ENCODE data around the gene GPR135.

GPR135 gene, protein sequence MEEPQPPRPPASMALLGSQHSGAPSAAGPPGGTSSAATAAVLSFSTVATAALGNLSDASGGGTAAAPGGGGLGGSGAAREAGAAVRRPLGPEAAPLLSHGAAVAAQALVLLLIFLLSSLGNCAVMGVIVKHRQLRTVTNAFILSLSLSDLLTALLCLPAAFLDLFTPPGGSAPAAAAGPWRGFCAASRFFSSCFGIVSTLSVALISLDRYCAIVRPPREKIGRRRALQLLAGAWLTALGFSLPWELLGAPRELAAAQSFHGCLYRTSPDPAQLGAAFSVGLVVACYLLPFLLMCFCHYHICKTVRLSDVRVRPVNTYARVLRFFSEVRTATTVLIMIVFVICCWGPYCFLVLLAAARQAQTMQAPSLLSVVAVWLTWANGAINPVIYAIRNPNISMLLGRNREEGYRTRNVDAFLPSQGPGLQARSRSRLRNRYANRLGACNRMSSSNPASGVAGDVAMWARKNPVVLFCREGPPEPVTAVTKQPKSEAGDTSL

DNA sequence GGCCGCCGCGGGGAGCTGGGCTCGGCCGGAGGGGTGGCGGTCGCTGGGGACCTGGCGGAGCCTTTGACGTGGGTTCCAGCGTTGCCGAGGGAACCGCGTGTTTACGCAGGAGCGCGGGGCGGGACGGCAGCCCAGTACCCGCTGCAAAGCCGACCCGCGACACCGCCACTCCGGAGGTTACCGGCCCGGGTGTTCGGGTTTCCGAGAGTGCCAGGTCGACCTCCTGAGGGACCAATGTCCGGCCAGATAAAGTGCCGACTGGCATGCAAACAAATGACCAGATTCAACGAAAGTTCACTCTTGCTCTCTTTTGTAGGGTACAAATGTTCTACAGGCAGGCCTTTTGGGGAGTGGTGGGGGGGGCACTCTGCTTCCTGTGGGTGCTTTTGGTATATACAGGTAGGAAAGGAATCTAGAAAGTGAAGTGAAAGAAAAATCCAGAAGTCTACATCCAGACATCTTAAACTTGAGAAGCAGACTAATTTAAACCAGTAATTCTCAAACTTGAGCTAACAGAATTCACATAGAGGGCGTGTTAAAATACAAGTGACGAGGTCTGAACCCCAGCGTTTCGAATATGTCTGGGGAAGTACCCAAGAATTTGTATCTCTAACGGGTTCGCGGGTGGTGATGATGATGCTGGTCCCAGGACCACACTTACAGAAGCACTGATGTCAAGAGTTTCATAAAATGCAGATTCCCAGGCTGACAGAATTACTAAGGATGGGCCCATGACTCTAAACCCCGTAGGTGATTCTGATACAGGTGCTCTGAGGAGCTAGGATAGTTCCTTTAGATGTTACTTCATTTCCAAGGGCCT, at the start of gene GPR135:
Gene GPR135 (minus strand): TSS at position 65 of the 820 bp plus-strand sequence. CDS start 154 bp downstream, outside the sequence.
- peak in 1 of 2 experiments; percentile 52 for DNase-seq

GRCh38 chr14:59511916-59512575, 46.9 kb upstream of the GPR135 start:
- DNase-seq = peak in 1 of 2 experiments; percentile 45

- no peak for DNase-seq
Measured at GRCh38 chr14:59510966-59511365, 45.8 kb upstream of the GPR135 start.

- no peak for DNase-seq
Measured at GRCh38 chr14:59510001-59510400, 44.8 kb upstream of the GPR135 start.

DNA sequence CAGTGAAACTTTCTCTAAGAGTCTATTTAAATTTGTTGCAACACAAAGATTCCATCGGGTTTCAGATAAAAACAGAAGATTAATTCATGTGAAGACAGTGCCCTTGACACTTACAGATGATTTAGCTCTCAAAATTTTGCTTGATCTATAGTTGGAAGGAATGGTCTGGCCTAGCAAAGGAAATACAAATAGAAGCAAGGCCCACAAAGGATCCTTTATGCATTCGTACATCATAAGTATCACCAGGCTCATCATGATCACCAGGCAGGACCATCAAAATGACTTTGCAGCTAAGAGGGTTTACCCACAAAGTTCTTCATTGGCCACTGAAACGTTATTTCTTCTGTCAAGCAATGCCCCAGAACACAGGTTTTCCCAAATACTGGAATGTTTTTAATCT, 43.9 kb upstream of the GPR135 start:
- DNase-seq = no peak

- no peak for DNase-seq
Measured at GRCh38 chr14:59507752-59508103, 42.5 kb upstream of the GPR135 start.

- peak; percentile 65 to 75 for DNase-seq
Measured at GRCh38 chr14:59507063-59507751, 42.0 kb upstream of the GPR135 start.

DNA sequence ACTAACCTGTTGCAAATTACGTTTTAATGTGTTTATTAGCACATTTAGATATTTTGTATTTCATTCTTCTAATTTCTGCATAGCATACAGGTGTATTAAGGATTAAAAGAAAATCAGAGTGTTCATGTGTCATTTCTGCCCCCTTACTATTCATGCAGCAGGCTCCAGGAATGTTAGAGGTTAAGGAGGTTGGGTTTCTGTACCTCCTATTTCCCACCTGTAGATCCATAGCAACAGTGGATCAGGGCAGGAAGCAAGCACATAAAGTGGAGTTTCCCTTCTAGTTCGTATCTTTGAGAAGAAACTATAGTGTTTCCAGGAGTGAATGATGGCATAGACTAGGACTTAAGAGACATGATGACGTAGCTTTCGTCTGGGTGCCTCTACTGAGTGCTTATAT, 38.1 kb upstream of the GPR135 start:
- DNase-seq = no peak

- DNase-seq = no peak
Measured at GRCh38 chr14:59500732-59501131, 35.6 kb upstream of the GPR135 start.

GRCh38 chr14:59492384-59492783, 27.2 kb upstream of the GPR135 start:
- DNase-seq = no peak

- DNase-seq = no peak
Measured at GRCh38 chr14:59490756-59491155, 25.6 kb upstream of the GPR135 start.

GRCh38 chr14:59484639-59485175, 19.5 kb upstream of the GPR135 start:
- no peak for DNase-seq

DNA sequence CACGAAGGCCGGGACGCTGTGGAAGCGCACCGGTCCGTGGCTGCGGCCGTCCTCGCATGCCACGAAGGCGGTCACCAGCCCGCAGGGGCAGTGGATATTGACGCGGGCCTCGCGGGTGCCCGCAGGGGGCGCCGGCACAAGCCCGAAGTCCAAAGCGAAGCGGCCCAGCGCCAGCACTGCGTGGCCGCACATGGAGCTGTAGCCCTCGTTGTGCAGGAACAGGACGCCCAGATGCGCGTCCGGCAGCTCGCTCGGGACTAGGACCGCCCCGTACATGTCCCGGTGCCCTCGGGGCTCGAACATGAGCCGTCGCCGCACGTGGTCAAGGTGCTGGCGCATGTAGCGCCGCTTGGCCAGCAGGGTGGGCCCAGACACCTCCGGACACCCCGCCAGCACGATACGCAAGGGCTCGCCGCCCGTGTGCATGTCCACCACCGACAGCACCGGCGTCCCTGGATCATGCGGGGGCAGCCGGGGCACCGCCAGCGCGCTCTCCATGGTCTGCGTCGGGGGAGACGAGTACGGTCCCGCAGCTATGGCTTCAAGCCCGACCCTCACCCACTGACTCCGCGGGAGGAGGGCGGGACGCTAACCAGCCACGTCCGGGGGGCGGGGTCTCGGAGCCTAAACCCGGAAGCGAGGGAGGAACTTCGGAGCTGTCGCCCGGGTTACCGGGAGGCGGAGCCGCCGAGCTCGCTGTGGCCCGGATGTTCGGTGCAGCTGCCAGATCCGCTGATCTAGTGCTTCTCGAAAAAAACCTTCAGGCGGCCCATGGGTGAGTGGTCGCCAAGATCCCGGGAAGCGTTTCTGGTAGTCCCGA, 18.8 kb upstream of the GPR135 start, which contains the start of the genes JKAMP and L3HYPDH:
Gene JKAMP (plus strand): TSS at position 699 of the 820 bp plus-strand sequence. CDS start 73 bp downstream, at position 772.
Gene L3HYPDH (minus strand): TSS at position 590 of the 820 bp plus-strand sequence. CDS start 92 bp downstream, at position 498.
- peak; percentile 96 to 98 for DNase-seq

GRCh38 chr14:59483363-59483762, 18.2 kb upstream of the GPR135 start:
- no peak for DNase-seq

DNA sequence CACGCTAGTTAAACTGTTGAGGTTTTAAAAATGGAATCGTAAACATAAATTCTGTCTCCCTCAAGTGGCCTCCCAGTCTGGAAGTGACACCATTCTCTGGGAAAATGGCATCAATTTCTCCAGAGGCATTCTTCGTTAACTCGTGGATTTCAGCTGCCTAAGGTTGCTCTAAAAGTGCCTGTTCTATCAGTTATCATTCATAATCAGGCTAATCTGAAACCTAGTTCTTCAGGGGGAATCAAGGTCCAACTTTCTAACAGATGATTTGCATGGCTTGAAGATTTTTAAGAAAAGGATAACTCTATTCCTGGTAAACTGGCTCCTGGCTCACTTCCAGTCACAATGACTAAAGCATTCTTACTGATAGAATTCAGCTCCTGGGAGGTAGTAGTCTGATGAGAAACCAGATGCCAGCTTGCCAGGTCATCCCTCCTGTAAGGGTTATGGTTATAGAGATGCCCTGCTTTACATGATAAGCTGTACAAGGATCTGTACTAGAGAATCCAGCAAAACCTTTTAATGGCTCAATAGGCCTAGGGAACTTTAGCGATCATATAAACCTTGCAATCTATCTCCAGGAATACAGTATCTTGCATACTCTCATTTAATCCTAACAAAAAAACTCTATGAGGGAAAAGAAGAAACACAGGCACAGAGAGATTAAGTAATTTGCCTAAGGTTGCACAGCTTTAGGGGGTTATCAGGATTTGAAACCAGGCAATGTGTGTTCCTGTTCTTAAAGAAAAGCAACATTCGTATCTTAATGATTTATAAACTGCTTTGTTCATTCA, 17.6 kb upstream of the GPR135 start:
- peak in 1 of 2 experiments; percentile 15 for DNase-seq

DNA sequence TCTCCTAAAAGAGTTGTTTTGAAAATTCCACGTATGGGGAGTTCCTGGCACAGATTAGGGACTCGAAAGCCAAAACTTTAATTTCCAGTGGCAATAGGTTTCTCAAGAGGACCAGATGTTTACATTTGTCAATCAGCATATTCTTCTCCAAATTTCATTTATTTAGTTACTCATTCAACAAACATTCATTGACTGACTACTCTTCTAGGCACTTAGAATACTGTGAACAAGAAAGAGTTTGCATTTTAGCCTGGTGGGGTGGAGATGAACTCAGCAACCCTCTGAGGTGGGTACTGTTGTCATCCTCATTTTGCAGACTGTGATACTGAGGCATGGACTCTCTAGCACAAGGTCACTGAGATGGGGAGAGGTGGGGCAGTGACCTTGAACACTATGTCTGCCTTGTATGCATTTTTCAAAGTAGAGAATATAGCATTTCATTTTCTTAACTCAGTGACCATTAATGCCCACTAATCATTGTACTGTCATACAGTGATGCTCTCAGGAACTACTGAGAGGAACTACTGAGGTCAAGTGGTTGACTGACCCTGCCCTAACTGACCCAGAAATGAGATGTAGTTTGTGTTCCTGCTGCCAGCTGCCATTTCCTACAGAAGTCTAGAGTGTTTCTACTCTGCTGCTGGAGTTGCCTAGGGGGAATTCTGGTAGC, 16.8 kb upstream of the GPR135 start:
- no peak for DNase-seq

DNA sequence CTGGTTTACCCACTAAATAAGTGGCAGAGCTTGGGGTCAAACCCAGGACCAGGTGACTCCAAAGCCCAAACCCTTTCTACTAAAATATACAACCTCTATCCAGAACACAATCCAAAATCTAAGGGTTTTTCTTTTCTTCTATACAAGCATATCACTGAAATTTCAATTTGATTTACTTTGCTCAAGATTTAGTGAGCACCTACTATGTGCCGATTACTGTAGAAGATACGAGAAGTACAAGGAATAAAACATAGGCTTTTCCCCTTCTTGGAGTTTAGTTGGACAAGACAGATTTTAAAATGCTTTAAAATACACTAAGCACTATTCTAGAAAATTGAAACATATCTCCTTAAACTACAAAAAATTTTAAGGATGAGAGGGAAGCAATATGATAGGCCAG, 16.2 kb upstream of the GPR135 start:
- DNase-seq = no peak

GRCh38 chr14:59480166-59480565, 15.0 kb upstream of the GPR135 start:
- no peak for DNase-seq

GRCh38 chr14:59478540-59478939, 13.4 kb upstream of the GPR135 start:
- no peak for DNase-seq

DNA sequence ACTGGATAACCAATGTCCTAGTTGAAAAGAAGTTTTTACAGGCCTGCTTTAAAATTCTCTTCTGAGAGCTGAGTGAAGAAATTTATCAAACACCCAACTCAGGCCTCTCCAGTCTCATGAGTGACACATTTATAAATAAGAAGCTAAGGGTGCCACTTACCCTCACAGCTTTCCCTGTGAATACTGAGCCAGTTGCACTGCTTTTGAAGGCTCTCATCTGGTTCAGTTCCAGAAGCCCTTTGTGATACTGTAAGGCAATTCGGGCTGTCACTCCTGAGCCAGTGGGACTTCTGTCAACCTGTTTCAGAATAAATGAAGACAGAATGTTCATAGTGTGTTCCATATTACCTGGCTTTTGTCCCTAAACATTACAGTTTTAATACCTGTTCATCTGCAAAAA, 10.5 kb upstream of the GPR135 start:
- DNase-seq = no peak

Measured in SHP77 (cell line).